Transverse colon (tissue), 4 donors: Measurements from ENCODE around the gene MAGEB3.

Experiments
- CTCF ChIP-seq, 5 experiments: fragments of 200-600 bp in 3 of 5; fragments of 450-650 bp in 2 of 5; sonication (generic) in 3 of 5; IDR thresholded peaks; 1 replicate in 2 of 5; 2 replicates in 3 of 5; pipeline ENCODE4 v1.5.1; 2016 to 2017; ENCODE audit warnings: antibody characterized with exemption in 5 of 5, inconsistent platforms in 3 of 5, mild to moderate bottlenecking in 2 of 5, moderate library complexity in 1 of 5
- EP300 ChIP-seq: sonication (generic); formaldehyde crosslinking; IDR thresholded peaks from one replicate; pipeline ENCODE4 v1.6.1; 2017; ENCODE audit warnings: antibody characterized with exemption, low read depth
- POLR2A ChIP-seq: fragments of 450-650 bp; IDR thresholded peaks from one replicate; pipeline ENCODE4 v1.6.1; 2016; ENCODE audit warnings: antibody characterized with exemption, mild to moderate bottlenecking, moderate library complexity
- POLR2AphosphoS5 ChIP-seq, 3 donors: sonication (generic); formaldehyde crosslinking; IDR thresholded peaks; one replicate each; pipeline ENCODE4 v1.6.1; 2016; ENCODE audit warnings: antibody characterized with exemption in 3 of 3

- TF ChIP-seq POLR2A, result no peak
- TF ChIP-seq POLR2AphosphoS5 (IDR thresholded peaks at IDR 0.05), result no peak
- TF ChIP-seq CTCF (IDR thresholded peaks at IDR 0.05), result no peak
- TF ChIP-seq EP300, result no peak
Measured at GRCh38 chrX:30280428-30280827, 50.0 kb downstream of the MAGEB3 start.
